Endodermal cell (in vitro differentiated cells): ENCODE data around the gene CGREF1. TPM values are rescaled to one million over a fixed set of nuclear protein-coding genes. Genes with fewer than 3 reads are reported as not detected.

Source experiments
- DNase-seq: peaks from one replicate; pipeline ENCODE4 v3.0.0-alpha.2; 2017
- H3K27ac ChIP-seq: 2 replicates; pipeline ENCODE4 v1.5.1; 2013; ENCODE audit warnings: mild to moderate bottlenecking, low read depth, low read length, moderate library complexity
- H3K27me3 ChIP-seq: 2 replicates; pipeline ENCODE4 v1.6.1; 2013; ENCODE audit warnings: mild to moderate bottlenecking, low read length, moderate library complexity; ENCODE audit not compliant: insufficient read depth, control insufficient read depth, poor library complexity, severe bottlenecking
- H3K36me3 ChIP-seq: 2 replicates; pipeline ENCODE4 v1.7.0; 2013; ENCODE audit warnings: mild to moderate bottlenecking, low read length, moderate library complexity; ENCODE audit not compliant: control insufficient read depth, insufficient read depth
- H3K4me1 ChIP-seq: one replicate; pipeline ENCODE4 v1.7.0; 2013; ENCODE audit warnings: low read length; ENCODE audit not compliant: control insufficient read depth, insufficient read depth
- H3K4me3 ChIP-seq: 2 replicates; pipeline ENCODE4 v1.5.1; 2013; ENCODE audit warnings: mild to moderate bottlenecking, low read length, moderate library complexity
- H3K9ac ChIP-seq: 2 replicates; pipeline ENCODE4 v1.6.1; 2013; ENCODE audit warnings: mild to moderate bottlenecking, low read length, moderate library complexity; ENCODE audit not compliant: poor library complexity, severe bottlenecking; ENCODE audit errors: extremely low read depth
- H3K9me3 ChIP-seq: 2 replicates; pipeline ENCODE4 v1.6.1; 2013; ENCODE audit warnings: mild to moderate bottlenecking, low read length, moderate library complexity; ENCODE audit not compliant: control insufficient read depth
- H3K27ac Mint-ChIP-seq: 2 replicates; pipeline ENCODE4 v1.8.0; 2020; ENCODE audit warnings: mixed read lengths
- H3K27me3 Mint-ChIP-seq: 2 replicates; pipeline ENCODE4 v1.8.0; 2021; ENCODE audit warnings: mild to moderate bottlenecking, mixed read lengths; ENCODE audit not compliant: insufficient read depth
- H3K36me3 Mint-ChIP-seq: 2 replicates; pipeline ENCODE4 v1.8.0; 2020; ENCODE audit warnings: low read depth, mixed read lengths
- H3K4me1 Mint-ChIP-seq: 2 replicates; pipeline ENCODE4 v1.8.0; 2020; ENCODE audit warnings: mixed read lengths
- H3K4me3 Mint-ChIP-seq: 2 replicates; pipeline ENCODE4 v1.8.0; 2020; ENCODE audit warnings: mild to moderate bottlenecking, moderate library complexity, mixed read lengths
- H3K9me3 Mint-ChIP-seq: 2 replicates; pipeline ENCODE4 v1.8.0; 2020; ENCODE audit warnings: mild to moderate bottlenecking, mixed read lengths
- CTCF ChIP-seq: fragments of 200-600 bp; sonication (generic); conservative IDR thresholded peaks from 2 replicates; pipeline ENCODE4 v1.5.0; 2021; ENCODE audit warnings: antibody characterized with exemption, mild to moderate bottlenecking
- WGBS, 2 experiments: methylation state at CpG; one replicate each; pipeline versions ENCODE4 v1.1.5 to v1.1.7; 2013; ENCODE audit warnings: missing lambda C conversion rate in 2 of 2, mixed read lengths in 1 of 2; ENCODE audit not compliant: insufficient coverage in 1 of 2, insufficient read length in 1 of 2; 5-methylcytosine and 5-hydroxymethylcytosine counted together
- total RNA-seq, 2 donors: library from RNA; stranded (reverse); fragmentation: NEBNext Ultra II Directional in 1 of 2; extraction: Animal tissue kit (Norgen Biotek cat#: 25700) in 1 of 2; gene quantifications; 2 replicates in 1 of 2; 3 replicates in 1 of 2; pipeline ENCODE4 v1.2.1, GENCODE V29; 2021

The CGREF1 gene
- total RNA-seq, 2 donors from 2014 or later: 0.20 to 0.33 TPM

- 92 to 94% methylated on average over 8 to 11 of the region's 11 CpGs for WGBS, 2 experiments
- peak overlapping the region; percentile 28 for H3K27ac Mint-ChIP-seq
These were observed 10.0 kb upstream of the CGREF1 start for GRCh38 chr2:27128668-27129571.

GRCh38 chr2:27127883-27128667 is 9.1 kb upstream of the CGREF1 start:
- TF ChIP-seq CTCF: no peak
- Histone ChIP-seq H3K36me3 (peaks cover 30% of the 10 kb centered on the region), H3K27ac (no peak overlapping the region), H3K4me1 (no peaks in the 10 kb centered on the region), H3K27me3 (peaks cover 17% of the 10 kb centered on the region), H3K9ac (no peak overlapping the region), H3K4me3 (no peak overlapping the region), H3K9me3 (no peaks in the 10 kb centered on the region)
- H3K4me1 Mint-ChIP-seq: peaks cover 6% of the 10 kb centered on the region
- no peak overlapping the region for H3K27ac Mint-ChIP-seq
- H3K4me3 Mint-ChIP-seq: no peak overlapping the region
- WGBS, 2 experiments: 90 to 94% methylated on average over 8 to 9 of the region's 9 CpGs
- DNase-seq: no peak
- H3K9me3 Mint-ChIP-seq: no peaks in the 10 kb centered on the region
- peaks cover 24% of the 10 kb centered on the region for H3K36me3 Mint-ChIP-seq
- peaks cover 23% of the 10 kb centered on the region for H3K27me3 Mint-ChIP-seq

More at GRCh38 chr2:27128668-27129571, 10.0 kb upstream of the CGREF1 start:
- Histone ChIP-seq H3K9me3 (no peaks in the 10 kb centered on the region), H3K36me3 (peaks cover 30% of the 10 kb centered on the region), H3K4me3 (no peak overlapping the region), H3K4me1 (no peaks in the 10 kb centered on the region), H3K27ac (no peak overlapping the region), H3K27me3 (peaks cover 9% of the 10 kb centered on the region), H3K9ac (no peak overlapping the region)
- DNase-seq: no peak
- H3K4me1 Mint-ChIP-seq: peaks cover 10% of the 10 kb centered on the region
- no peak overlapping the region for H3K4me3 Mint-ChIP-seq
- peaks cover 17% of the 10 kb centered on the region for H3K27me3 Mint-ChIP-seq
- no peaks in the 10 kb centered on the region for H3K9me3 Mint-ChIP-seq
- no peak for TF ChIP-seq CTCF
- peaks cover 27% of the 10 kb centered on the region for H3K36me3 Mint-ChIP-seq

- no peak overlapping the region for H3K4me3 Mint-ChIP-seq
- H3K4me1 Mint-ChIP-seq: peaks cover 9% of the 10 kb centered on the region
- no peak for TF ChIP-seq CTCF
- H3K36me3 Mint-ChIP-seq: peaks cover 15% of the 10 kb centered on the region
- no peaks in the 10 kb centered on the region for H3K4me1 ChIP-seq
- no peaks in the 10 kb centered on the region for H3K9me3 Mint-ChIP-seq
- WGBS, 2 experiments: 67 to 68% methylated on average over 5 of the region's 5 CpGs
- H3K9ac ChIP-seq: no peak overlapping the region
- no peak overlapping the region for H3K4me3 ChIP-seq
- peaks cover 41% of the 10 kb centered on the region for H3K27me3 Mint-ChIP-seq
- H3K9me3 ChIP-seq: no peaks in the 10 kb centered on the region
- no peak overlapping the region for H3K27ac ChIP-seq
- peaks cover 35% of the 10 kb centered on the region for H3K27me3 ChIP-seq
- peaks cover 12% of the 10 kb centered on the region for H3K36me3 ChIP-seq
- no peak overlapping the region for H3K27ac Mint-ChIP-seq
- DNase-seq: no peak
These were observed 7.4 kb upstream of the CGREF1 start for GRCh38 chr2:27126252-27126710.
